GM12801 (cell line): ENCODE data around the gene RASGRP3.

ENCODE experiments used
- CTCF ChIP-seq: IDR thresholded peaks from one replicate; pipeline ENCODE4 v1.5.1; 2011; ENCODE audit warnings: control low read depth; ENCODE audit not compliant: insufficient read length; ENCODE audit errors: extremely low read depth

RASGRP3 gene

GRCh38 chr2:33496726-33497125 lies 20.3 kb downstream of the RASGRP3 start:
- TF ChIP-seq CTCF: no peak

- TF ChIP-seq CTCF: no peak
Measured at GRCh38 chr2:33497221-33497650, 20.8 kb downstream of the RASGRP3 start.

GRCh38 chr2:33498291-33498956 lies 22.0 kb downstream of the RASGRP3 start:
- TF ChIP-seq CTCF: no peak

DNA sequence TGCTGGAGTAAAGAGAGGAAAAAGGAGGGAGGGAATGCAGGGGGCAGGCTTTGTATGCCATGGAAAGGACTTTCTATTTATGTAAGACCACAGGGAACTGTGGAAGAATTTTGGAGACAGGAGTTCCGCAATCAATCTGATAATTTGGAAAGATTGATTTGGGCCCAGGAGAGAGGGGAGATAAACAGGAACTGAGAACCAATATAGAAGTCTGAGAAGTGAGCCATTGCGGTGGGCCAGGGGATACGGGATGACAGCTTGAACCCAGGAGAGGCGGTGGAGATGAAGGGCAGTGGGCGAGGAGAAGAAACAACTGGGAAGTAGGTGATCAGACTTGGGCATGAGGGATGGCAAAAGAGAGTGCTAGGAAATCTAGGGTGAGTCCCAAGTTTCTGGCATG lies 23.7 kb downstream of the RASGRP3 start:
- TF ChIP-seq CTCF: no peak

DNA sequence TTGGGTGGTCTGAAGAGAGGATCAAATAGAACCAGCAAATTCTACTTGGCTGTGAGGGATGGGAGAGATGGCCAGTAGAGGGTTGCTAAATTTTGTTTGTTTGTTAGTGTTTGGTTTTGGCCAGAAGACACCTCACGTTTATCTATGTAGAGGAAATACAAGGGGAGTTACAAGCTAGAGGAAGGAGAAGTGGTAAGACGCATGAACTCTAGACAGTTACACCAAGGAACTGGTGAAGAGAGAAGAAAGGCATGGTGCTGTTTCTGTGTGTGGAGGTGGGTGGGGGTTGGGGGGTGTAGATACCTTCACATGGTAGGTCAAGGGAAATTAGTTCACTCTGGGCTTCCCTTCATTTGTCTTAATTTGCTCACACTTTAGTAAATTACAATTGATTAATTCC lies 25.6 kb downstream of the RASGRP3 start:
- no peak for TF ChIP-seq CTCF

- no peak for TF ChIP-seq CTCF
Measured at GRCh38 chr2:33503002-33503401, 26.6 kb downstream of the RASGRP3 start.

- no peak for TF ChIP-seq CTCF
Measured at GRCh38 chr2:33505966-33506365, 29.5 kb downstream of the RASGRP3 start.
